Endothelial cell (in vitro differentiated cells): ENCODE data around the gene SYNJ2. TPM values are rescaled to one million over a fixed set of nuclear protein-coding genes. Genes with fewer than 3 reads are reported as not detected.
A peak's percentile ranks its signal among the peaks of the same experiment; 100 is the strongest.

Source experiments
- DNase-seq: peaks from one replicate; pipeline ENCODE4 v3.0.0; 2021; ENCODE audit warnings: low spot score
- H3K27ac Mint-ChIP-seq: one replicate; pipeline ENCODE4 v1.8.0; 2021; ENCODE audit warnings: mixed read lengths, inconsistent platforms; ENCODE audit not compliant: unreplicated experiment
- H3K27me3 Mint-ChIP-seq: one replicate; pipeline ENCODE4 v1.8.0; 2021; ENCODE audit warnings: mild to moderate bottlenecking, moderate library complexity, mixed read lengths, inconsistent platforms; ENCODE audit not compliant: unreplicated experiment
- H3K36me3 Mint-ChIP-seq: one replicate; pipeline ENCODE4 v1.8.0; 2021; ENCODE audit warnings: mild to moderate bottlenecking, low read depth, mixed read lengths, inconsistent platforms; ENCODE audit not compliant: unreplicated experiment
- H3K4me1 Mint-ChIP-seq: one replicate; pipeline ENCODE4 v1.8.0; 2021; ENCODE audit warnings: mild to moderate bottlenecking, mixed read lengths, inconsistent platforms; ENCODE audit not compliant: unreplicated experiment
- H3K4me3 Mint-ChIP-seq: one replicate; pipeline ENCODE4 v1.8.0; 2021; ENCODE audit warnings: mild to moderate bottlenecking, mixed read lengths, inconsistent platforms; ENCODE audit not compliant: unreplicated experiment
- H3K9me3 Mint-ChIP-seq: one replicate; pipeline ENCODE4 v1.8.0; 2021; ENCODE audit warnings: mixed read lengths, inconsistent platforms; ENCODE audit not compliant: unreplicated experiment
- total RNA-seq: library from RNA; stranded (reverse); fragmentation: NEBNext Ultra II Directional; extraction: Animal tissue kit (Norgen Biotek cat#: 25700); gene quantifications from one replicate; pipeline ENCODE4 v1.2.1, GENCODE V29; 2021; ENCODE audit not compliant: unreplicated experiment
- TF ChIP-seq, protein P1 (sequence below): fragments of 200-600 bp; sonication (generic); IDR thresholded peaks from one replicate; pipeline ENCODE4 v1.5.0; 2021; ENCODE audit warnings: antibody characterized with exemption; ENCODE audit not compliant: unreplicated experiment

The SYNJ2 gene
- total RNA-seq, 1 donor from 2014 or later, result 33.7 TPM

DNA sequence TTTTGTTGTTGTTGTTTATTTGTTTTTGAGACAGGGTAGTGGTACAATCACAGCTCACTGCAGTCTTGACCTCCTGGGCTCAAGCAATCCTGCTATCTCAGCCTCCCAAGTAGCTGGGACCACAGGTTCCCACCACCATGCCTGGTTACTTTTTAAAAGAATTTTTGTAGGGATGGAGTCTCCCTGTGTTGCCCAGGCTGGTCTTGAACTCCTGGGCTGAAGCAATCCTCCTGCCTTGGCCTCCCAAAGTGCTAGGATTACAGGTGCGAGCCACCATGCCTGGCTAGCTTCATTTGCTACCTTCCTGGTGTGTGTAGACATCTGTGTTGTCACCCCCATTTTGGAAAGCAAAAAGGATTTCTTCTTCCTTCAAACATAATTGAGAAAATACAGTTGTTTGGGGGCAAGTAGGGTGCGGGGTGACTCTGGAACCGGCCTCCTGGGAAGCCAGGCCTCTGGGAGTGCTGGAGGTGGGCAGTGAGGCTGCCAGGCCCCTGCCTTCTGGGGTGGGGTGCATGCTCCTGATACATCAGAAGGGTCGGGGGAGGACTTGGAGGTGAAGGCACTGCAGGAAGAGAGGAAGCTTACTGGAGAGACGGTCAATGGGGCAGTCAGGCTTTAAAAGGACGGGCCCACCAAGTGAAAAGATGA, 28.4 kb downstream of the SYNJ2 start:
- H3K27me3 Mint-ChIP-seq, result peaks cover 21% of the 10 kb centered on the region
- H3K27ac Mint-ChIP-seq, result peak overlapping the region; percentile 92
- peaks cover 55% of the 10 kb centered on the region for H3K36me3 Mint-ChIP-seq
- peaks cover 74% of the 10 kb centered on the region for H3K4me1 Mint-ChIP-seq
- peaks cover 8% of the 10 kb centered on the region for H3K9me3 Mint-ChIP-seq
- H3K4me3 Mint-ChIP-seq, result no peak overlapping the region
- DNase-seq, result no peak
- TF ChIP-seq, protein P1, sequence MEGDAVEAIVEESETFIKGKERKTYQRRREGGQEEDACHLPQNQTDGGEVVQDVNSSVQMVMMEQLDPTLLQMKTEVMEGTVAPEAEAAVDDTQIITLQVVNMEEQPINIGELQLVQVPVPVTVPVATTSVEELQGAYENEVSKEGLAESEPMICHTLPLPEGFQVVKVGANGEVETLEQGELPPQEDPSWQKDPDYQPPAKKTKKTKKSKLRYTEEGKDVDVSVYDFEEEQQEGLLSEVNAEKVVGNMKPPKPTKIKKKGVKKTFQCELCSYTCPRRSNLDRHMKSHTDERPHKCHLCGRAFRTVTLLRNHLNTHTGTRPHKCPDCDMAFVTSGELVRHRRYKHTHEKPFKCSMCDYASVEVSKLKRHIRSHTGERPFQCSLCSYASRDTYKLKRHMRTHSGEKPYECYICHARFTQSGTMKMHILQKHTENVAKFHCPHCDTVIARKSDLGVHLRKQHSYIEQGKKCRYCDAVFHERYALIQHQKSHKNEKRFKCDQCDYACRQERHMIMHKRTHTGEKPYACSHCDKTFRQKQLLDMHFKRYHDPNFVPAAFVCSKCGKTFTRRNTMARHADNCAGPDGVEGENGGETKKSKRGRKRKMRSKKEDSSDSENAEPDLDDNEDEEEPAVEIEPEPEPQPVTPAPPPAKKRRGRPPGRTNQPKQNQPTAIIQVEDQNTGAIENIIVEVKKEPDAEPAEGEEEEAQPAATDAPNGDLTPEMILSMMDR, result no peak

DNA sequence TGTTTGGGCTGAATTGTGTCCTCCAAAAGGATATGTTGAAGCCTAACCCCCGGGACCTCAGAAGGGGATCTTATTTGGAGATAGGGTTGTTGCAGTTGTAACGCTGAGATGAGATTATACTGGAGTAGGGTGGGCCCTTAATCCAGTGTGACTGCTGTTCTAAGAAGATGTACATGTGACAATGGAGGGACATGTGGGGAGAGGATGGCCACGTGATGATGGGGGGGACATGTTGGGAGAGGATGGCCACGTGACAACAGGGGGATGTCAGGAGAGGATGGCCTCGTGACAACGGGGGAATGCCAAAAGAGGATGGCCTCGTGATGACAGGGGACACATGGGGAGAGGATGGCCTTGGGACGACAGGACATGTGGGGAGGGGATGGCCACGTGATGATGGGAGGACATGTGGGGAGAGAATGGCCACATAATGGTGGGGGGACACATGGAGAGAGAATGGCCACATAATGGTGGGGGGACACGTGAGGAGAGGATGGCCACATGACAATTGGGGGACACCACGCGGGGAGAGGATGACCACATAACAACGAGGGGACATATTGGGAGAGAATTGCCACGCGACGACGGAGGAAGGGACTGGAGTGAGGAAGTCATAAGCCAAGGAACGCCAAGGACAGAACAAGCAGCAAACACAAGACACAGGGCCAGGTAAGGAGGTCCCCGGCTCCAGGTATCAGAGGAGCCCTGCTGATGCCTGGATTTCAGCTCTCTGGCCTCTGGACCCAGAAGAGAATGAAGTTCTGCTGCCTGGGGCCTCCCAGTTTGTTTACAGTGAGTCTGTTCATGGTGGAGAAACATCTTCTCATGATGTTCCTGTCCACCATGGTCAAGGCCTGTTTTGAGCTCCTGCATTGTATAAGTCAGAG, 29.2 kb downstream of the SYNJ2 start:
- H3K4me1 Mint-ChIP-seq, result peaks cover 74% of the 10 kb centered on the region
- H3K27ac Mint-ChIP-seq, result peak overlapping the region; percentile 92
- TF ChIP-seq, protein P1, result no peak
- no peak for DNase-seq
- H3K9me3 Mint-ChIP-seq, result peaks cover 8% of the 10 kb centered on the region
- peak overlapping the region; percentile 83 for H3K4me3 Mint-ChIP-seq
- H3K27me3 Mint-ChIP-seq, result peaks cover 21% of the 10 kb centered on the region
- H3K36me3 Mint-ChIP-seq, result peaks cover 54% of the 10 kb centered on the region

DNA sequence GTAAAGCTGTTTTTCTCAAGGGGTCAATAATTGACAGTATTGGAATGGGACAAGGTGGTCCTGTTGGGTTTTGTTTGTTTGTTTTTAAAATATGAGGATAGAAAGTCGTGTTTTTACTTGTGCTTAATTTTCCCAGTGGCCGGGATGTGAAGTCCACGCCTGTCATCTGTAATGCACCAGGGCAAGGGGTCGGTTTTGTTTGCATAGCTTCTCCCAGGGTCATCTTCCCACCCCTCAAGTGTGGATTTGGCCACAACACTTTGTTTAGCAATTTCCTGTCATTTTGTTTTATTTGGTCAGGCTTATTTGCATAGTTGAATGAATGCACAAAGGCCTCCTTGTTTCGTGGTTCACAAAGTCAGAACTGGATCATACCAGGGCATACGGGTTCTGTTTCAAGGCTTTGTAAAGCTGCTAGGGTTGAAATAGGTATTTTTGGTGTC, 29.8 kb downstream of the SYNJ2 start:
- peak overlapping the region; percentile 35 for H3K4me3 Mint-ChIP-seq
- peaks cover 8% of the 10 kb centered on the region for H3K9me3 Mint-ChIP-seq
- H3K27ac Mint-ChIP-seq, result peak overlapping the region; percentile 65
- peaks cover 21% of the 10 kb centered on the region for H3K27me3 Mint-ChIP-seq
- peaks cover 68% of the 10 kb centered on the region for H3K4me1 Mint-ChIP-seq
- DNase-seq, result no peak
- TF ChIP-seq, protein P1, result no peak
- H3K36me3 Mint-ChIP-seq, result peaks cover 48% of the 10 kb centered on the region

DNA sequence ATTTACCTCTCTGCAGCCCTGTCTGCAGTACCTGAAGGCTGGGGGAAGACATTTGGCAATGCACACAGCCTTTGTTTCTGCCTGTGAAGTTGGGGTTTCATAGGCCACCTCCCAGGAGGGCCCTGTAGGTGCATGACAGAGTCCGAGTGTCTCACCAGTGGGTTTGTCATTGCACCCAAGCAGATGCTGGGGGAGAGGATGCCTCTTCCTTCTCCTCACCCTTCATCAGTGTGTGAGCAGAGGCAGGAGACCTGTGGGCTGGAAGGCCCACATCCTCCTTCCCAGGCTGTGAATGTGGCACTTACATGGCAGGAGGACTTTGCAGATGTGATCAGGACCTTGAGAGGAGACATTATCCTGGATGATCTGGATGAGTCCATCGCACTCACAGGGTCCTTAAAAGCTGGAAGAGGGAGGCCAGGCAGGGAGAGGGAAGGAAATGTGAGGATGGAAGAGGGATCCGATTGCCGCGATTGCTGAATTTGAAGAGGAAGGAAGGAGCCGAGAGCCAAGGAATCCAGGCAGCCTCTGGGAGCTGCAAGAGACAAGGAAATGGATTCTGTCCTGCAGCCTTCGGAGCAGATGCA, 30.4 kb downstream of the SYNJ2 start:
- TF ChIP-seq, protein P1, result no peak
- H3K27ac Mint-ChIP-seq, result peak overlapping the region; percentile 65

More for the DNA sequence above, 30.4 kb downstream of the SYNJ2 start:
- DNase-seq, result no peak
- Mint-ChIP-seq H3K4me1 (peaks cover 70% of the 10 kb centered on the region), H3K36me3 (peaks cover 48% of the 10 kb centered on the region), H3K27me3 (peaks cover 21% of the 10 kb centered on the region), H3K9me3 (peaks cover 8% of the 10 kb centered on the region), H3K4me3 (peak overlapping the region; percentile 73)
